H1 (cell line): Measurements from ENCODE around the gene KAT2A. TPM values are rescaled to one million over a fixed set of nuclear protein-coding genes. Genes with fewer than 3 reads are reported as not detected.

Source experiments
- BACH1 ChIP-seq: IDR thresholded peaks from 2 replicates; pipeline ENCODE4 v1.6.1; 2012; ENCODE audit warnings: low read length, improper control_type of control experiment
- SUZ12 ChIP-seq: fragments of 200-600 bp; sonication (generic); IDR thresholded peaks from 2 replicates; pipeline ENCODE4 v1.6.1; 2012; ENCODE audit warnings: mild to moderate bottlenecking, inconsistent platforms, low read length, moderate library complexity, mixed read lengths
- TEAD4 ChIP-seq: IDR thresholded peaks from 2 replicates; pipeline ENCODE4 v1.6.1; 2012; ENCODE audit warnings: low read depth, low read length, inconsistent platforms, mixed read lengths
- polyA plus RNA-seq, 7 experiments: library from polyadenylated mRNA; depleted of rRNA in 3 of 7; stranded (reverse) in 5 of 7; unstranded in 2 of 7; fragments of >200 nt in 5 of 7; fragments of 200-250 nt in 2 of 7; gene quantifications; 1 replicate in 5 of 7; 2 replicates in 1 of 7; 4 replicates in 1 of 7; pipeline versions ENCODE4 v1.2.1 to v1.2.3, GENCODE V29; 2011 to 2013; ENCODE audit warnings: missing spikeins in 2 of 7, mixed read lengths in 2 of 7
- total RNA-seq: library from RNA; stranded (reverse); fragmentation: NEBNext Ultra II Directional; extraction: Animal tissue kit (Norgen Biotek cat#: 25700); gene quantifications from 2 replicates; pipeline ENCODE4 v1.2.1, GENCODE V29; 2021

KAT2A gene
- total and polyA plus RNA-seq, 2 of the 8 experiments (the other 6 are each of a cell fraction or from before 2014, with no cell fraction given): 34.2 to 40.1 TPM

DNA sequence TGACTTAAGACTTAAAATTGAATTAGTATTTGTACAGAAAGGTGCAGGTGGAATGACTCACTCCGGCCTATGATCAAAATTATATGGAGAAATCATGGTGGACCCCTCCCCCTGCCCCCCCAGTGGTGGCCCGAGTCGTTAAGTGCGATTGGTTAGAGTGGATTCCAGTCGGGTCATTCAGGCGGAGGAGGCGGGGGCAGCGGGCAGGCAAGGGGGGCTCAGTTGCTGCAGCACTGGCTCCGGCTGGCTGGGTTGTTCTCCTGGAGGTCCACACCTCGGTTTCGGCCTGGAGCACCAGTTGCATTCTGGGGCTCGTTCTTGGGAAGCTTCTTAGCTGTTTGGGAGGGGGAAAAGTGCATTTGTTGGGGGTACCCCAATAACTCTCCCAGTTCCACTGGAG, 4.4 kb upstream of the KAT2A start (continued):
- no peak for TF ChIP-seq BACH1
- no peak for TF ChIP-seq SUZ12
- no peak for TF ChIP-seq TEAD4
- TF ChIP-seq, all 59 proteins: peak for 0
